VCaP (cell line): Measurements from ENCODE around the gene CCDC102B.

Experiments
- H3K27ac ChIP-seq: fragments of 450-650 bp; 2 replicates; pipeline ENCODE4 v1.5.1; 2017
- TF ChIP-seq, protein P1 (sequence below): fragments of 450-650 bp; conservative IDR thresholded peaks from 2 replicates; pipeline ENCODE4 v1.5.1; 2017; ENCODE audit warnings: mild to moderate bottlenecking, moderate library complexity

CCDC102B gene

DNA sequence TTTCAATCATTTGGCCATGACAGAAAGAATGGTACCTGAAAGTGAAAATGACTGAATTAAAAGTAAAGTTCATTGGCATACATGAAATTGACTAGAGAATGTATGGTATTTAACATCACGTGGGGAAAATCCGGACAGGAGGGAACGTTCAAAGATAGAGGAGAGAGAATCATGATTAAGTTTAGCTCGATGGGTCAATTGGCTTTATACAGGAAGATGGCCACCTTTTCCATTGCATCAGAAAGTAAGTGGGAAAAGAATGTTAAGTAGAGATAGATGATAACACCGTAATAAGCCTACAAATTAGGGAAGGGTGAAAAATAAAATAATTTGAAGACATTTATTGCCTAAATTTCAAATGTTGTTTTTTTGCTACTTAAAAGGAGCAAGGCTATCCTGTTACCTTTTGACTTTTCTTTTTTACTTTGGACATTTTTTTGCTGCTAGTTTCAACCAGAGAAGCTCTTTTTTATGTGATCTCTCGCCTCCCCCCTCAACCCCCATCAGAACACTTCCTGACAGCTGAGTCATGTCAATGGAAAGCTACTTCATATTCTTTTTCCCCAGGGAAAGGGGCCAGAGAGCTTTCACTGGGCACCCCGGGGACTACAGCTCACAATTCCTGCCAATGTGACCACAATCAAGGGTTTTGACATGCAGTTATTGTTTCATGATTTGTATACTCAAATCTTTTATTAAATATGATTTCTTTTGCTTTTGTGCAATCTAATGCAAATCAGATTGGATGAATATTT is 767 bp upstream of the CCDC102B start:
- TF ChIP-seq, protein P1, sequence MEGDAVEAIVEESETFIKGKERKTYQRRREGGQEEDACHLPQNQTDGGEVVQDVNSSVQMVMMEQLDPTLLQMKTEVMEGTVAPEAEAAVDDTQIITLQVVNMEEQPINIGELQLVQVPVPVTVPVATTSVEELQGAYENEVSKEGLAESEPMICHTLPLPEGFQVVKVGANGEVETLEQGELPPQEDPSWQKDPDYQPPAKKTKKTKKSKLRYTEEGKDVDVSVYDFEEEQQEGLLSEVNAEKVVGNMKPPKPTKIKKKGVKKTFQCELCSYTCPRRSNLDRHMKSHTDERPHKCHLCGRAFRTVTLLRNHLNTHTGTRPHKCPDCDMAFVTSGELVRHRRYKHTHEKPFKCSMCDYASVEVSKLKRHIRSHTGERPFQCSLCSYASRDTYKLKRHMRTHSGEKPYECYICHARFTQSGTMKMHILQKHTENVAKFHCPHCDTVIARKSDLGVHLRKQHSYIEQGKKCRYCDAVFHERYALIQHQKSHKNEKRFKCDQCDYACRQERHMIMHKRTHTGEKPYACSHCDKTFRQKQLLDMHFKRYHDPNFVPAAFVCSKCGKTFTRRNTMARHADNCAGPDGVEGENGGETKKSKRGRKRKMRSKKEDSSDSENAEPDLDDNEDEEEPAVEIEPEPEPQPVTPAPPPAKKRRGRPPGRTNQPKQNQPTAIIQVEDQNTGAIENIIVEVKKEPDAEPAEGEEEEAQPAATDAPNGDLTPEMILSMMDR = no peak
- H3K27ac ChIP-seq = peak overlapping the region; percentile 57

DNA sequence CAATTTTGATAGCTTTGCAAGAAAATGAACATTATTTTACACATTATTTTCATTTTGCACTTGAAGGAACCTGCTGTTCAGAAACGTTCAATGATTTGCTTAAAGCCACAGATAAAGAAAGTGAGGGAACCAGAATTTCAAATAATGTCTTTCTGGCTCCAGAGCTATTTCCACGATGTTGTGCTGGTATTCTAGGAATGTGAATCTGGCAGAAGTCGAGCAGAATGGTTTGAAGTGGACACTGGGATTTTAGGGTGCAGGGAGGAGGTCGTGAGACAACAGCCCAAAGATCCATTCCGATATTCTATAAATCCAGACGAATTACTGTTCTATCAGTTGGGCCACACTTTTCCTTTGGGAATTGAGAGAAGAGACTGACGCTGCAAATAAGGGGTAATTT is 2.2 kb downstream of the CCDC102B start:
- no peak overlapping the region for H3K27ac ChIP-seq
- TF ChIP-seq, protein P1 = no peak

DNA sequence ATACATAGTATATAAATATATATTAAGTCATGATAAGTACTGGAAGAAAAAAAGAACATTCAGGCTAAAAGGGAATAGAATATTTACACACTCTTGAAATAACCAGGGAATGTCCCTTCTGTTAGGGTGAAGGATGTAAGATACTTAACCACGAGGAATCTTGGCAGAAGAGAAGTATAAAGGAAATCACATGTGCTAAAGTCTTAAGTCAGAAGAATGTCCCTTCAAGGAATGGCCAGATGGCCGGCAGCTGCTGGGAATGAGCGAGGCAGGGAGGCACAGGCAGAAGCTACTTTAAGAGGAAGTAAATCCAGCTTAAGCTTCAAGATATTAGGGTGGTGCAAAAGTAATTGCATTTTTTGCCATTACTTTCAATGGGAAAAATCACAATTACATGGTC is 5.5 kb downstream of the CCDC102B start:
- TF ChIP-seq, protein P1 = no peak
- H3K27ac ChIP-seq = no peak overlapping the region

DNA sequence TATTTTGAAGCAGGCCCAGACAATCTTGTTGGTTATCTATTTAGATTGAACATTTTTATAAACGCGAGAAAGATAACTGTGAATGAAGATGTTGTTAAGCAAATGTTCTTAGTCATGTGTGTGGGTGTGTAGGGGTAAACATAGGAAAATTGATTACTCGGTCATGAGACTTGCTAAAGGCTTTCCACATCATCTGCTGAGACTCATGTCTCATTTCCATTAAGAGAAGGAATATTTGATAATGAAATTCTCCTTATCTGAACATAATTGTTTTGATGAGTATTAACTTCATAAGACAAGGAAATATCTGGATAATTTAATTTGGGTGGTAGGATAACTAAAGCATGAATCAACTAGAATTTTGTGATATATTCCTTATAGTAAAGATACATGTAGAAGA is 19.7 kb downstream of the CCDC102B start:
- no peak overlapping the region for H3K27ac ChIP-seq
- TF ChIP-seq, protein P1 = no peak

DNA sequence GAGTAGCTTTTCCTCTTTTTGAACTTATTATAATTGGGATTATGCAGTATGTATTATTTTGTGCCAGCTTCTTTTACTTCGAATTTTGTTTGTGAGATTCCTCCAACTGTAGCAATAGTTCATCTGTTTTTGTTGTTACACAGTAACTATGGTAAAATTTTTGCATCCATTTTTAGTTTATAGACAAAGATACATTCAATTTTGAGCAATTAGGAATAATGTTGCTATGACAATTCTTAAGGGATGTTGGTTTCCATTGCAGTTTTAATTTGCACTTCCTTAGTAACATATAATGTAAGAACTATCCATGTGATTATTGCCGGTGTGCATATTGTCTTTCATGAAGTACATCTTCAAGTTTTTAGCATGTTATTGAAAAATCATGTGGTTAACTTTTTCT is 20.7 kb downstream of the CCDC102B start:
- TF ChIP-seq, protein P1 = no peak
- no peak overlapping the region for H3K27ac ChIP-seq

DNA sequence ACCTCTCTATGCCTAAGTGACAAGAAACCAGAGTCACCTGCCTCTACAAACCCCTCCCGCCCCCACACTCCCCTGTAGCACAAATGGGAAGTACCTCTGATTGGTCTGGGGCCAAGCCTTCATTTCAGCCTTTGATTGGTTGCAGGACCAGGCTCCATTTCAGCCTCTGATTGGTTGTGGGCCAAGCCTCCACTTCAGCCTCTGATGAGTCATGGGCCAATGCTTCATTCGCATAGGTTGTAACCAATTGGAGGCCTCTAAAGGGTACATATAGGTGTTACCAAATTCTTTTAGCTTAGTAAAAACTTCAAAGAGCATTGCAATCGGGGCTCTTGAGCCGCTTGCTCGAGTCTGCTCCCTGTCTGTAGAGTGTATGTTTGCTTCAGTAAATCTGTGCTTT is 25.0 kb downstream of the CCDC102B start:
- H3K27ac ChIP-seq = no peak overlapping the region
- TF ChIP-seq, protein P1 = no peak

DNA sequence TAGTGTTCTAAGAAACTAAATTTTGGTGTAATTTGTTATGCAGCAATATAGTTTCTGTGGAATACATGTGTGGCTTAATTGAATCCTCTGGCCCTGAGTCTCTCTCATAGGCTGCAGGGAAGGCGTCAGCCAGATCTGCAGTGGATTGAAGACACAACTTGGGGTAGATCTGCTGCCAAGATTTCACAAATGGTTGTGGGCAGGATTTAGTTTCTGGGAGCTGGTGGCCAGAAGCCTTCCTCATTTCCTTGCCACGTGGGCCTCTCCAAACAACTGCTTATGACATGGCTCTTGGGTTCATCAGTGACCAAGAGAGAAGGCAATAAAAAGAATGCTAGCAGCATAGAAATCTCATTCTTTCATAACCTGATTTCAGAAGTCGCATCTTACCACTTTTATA is 28.2 kb downstream of the CCDC102B start:
- H3K27ac ChIP-seq = no peak overlapping the region
- TF ChIP-seq, protein P1 = no peak
